ENCODE results near the gene NOTUM.

GRCh38 chr17:82001571-82002056 is 40.6 kb upstream of the NOTUM start:
- TF ChIP-seq, protein P1, sequence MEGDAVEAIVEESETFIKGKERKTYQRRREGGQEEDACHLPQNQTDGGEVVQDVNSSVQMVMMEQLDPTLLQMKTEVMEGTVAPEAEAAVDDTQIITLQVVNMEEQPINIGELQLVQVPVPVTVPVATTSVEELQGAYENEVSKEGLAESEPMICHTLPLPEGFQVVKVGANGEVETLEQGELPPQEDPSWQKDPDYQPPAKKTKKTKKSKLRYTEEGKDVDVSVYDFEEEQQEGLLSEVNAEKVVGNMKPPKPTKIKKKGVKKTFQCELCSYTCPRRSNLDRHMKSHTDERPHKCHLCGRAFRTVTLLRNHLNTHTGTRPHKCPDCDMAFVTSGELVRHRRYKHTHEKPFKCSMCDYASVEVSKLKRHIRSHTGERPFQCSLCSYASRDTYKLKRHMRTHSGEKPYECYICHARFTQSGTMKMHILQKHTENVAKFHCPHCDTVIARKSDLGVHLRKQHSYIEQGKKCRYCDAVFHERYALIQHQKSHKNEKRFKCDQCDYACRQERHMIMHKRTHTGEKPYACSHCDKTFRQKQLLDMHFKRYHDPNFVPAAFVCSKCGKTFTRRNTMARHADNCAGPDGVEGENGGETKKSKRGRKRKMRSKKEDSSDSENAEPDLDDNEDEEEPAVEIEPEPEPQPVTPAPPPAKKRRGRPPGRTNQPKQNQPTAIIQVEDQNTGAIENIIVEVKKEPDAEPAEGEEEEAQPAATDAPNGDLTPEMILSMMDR (conservative IDR thresholded peaks at IDR 0.05 in 1 of 2, IDR thresholded peaks at IDR 0.05 in 1 of 2; ENCODE audit: low read depth in 1 of 2, low read length in 2 of 2): no peak
- TF ChIP-seq EZH2 (IDR thresholded peaks at IDR 0.05; ENCODE audit: low read length, missing control alignments): no peak
